SHP77 treated with DMSO at 0.1 percent for 48 hours (cell line): ENCODE data around the gene CDON.
"Not testable (repeated sequence)": the region's sequence is repeated elsewhere in the genome, so short reads cannot be mapped to it uniquely, and the experiment has no call there.

ENCODE experiments used
- DNase-seq: peaks from one replicate; lab custom pipeline; 2025; lab: John Stamatoyannopoulos, UW

CDON gene

GRCh38 chr11:125990244-125990643, 72.4 kb downstream of the CDON start:
- DNase-seq = no peak

GRCh38 chr11:125987066-125987641, 75.5 kb downstream of the CDON start:
- no peak for DNase-seq

- not testable (repeated sequence) for DNase-seq
Measured at GRCh38 chr11:125985956-125986355, 76.7 kb downstream of the CDON start.

- no peak for DNase-seq
Measured at GRCh38 chr11:125982348-125982730, 80.3 kb downstream of the CDON start.

- no peak for DNase-seq
Measured at GRCh38 chr11:125980436-125980835, 82.2 kb downstream of the CDON start.

GRCh38 chr11:125979511-125979910, 83.2 kb downstream of the CDON start:
- no peak for DNase-seq

- no peak for DNase-seq
Measured at GRCh38 chr11:125978778-125979407, 83.8 kb downstream of the CDON start.

GRCh38 chr11:125978181-125978716, 84.4 kb downstream of the CDON start:
- no peak for DNase-seq

- no peak for DNase-seq
Measured at GRCh38 chr11:125977333-125977732, 85.3 kb downstream of the CDON start.

- no peak for DNase-seq
Measured at GRCh38 chr11:125976156-125976555, 86.5 kb downstream of the CDON start.

GRCh38 chr11:125975634-125976033, 87.0 kb downstream of the CDON start:
- no peak for DNase-seq

GRCh38 chr11:125974284-125974683, 88.4 kb downstream of the CDON start:
- no peak for DNase-seq

- no peak for DNase-seq
Measured at GRCh38 chr11:125971618-125972017, 91.0 kb downstream of the CDON start.

GRCh38 chr11:125968354-125968753, 94.3 kb downstream of the CDON start:
- DNase-seq = no peak

- no peak for DNase-seq
Measured at GRCh38 chr11:125967515-125967914, 95.2 kb downstream of the CDON start.

GRCh38 chr11:125960771-125961170, 101.9 kb downstream of the CDON start:
- DNase-seq = no peak

GRCh38 chr11:125959931-125960330, 102.7 kb downstream of the CDON start:
- no peak for DNase-seq

- DNase-seq = no peak
Measured at GRCh38 chr11:125959511-125959910, 103.2 kb downstream of the CDON start.

- DNase-seq = no peak
Measured at GRCh38 chr11:125958872-125959400, 103.7 kb downstream of the CDON start.

GRCh38 chr11:125957618-125958332, 104.9 kb downstream of the CDON start:
- DNase-seq = no peak

GRCh38 chr11:125956391-125957134, 106.1 kb downstream of the CDON start:
- no peak for DNase-seq

- DNase-seq = no peak
Measured at GRCh38 chr11:125955856-125956255, 106.8 kb downstream of the CDON start.
